Endometrium (tissue), 2 donors: Measurements from ENCODE around the gene SLC47A2.
"Not testable (repeated sequence)": the region's sequence is repeated elsewhere in the genome, so short reads cannot be mapped to it uniquely, and the experiment has no call there.

Experiments used
- FAIRE-seq: peaks from 2 replicates; lab custom pipeline; 2012; peaks lifted over from hg19 to GRCh38; lab: Jason Lieb, UNC
- donor health status: control.
- donor health status: control.

SLC47A2 gene

GRCh38 chr17:19716108-19717030 lies at the start of gene SLC47A2:
SLC47A2 (minus strand) TSS chr17:19716584; CDS start chr17:19716555, 29 bp downstream.
- FAIRE-seq, result no peak

- FAIRE-seq, result no peak
These were observed 49.6 kb upstream of the SLC47A2 start for GRCh38 chr17:19766016-19766415.

GRCh38 chr17:19763991-19764390 lies 47.6 kb upstream of the SLC47A2 start:
- not testable (repeated sequence) for FAIRE-seq

GRCh38 chr17:19763416-19763815 lies 47.0 kb upstream of the SLC47A2 start:
- no peak for FAIRE-seq

GRCh38 chr17:19762515-19762961 lies 46.2 kb upstream of the SLC47A2 start:
- FAIRE-seq, result no peak

- no peak for FAIRE-seq
These were observed 44.4 kb upstream of the SLC47A2 start for GRCh38 chr17:19760746-19761145.

GRCh38 chr17:19759568-19760549 lies 43.5 kb upstream of the SLC47A2 start:
- FAIRE-seq, result no peak

- FAIRE-seq, result no peak
These were observed 41.3 kb upstream of the SLC47A2 start for GRCh38 chr17:19757536-19758180.

GRCh38 chr17:19756546-19756945 lies 40.2 kb upstream of the SLC47A2 start:
- no peak for FAIRE-seq

GRCh38 chr17:19755821-19756510 lies 39.6 kb upstream of the SLC47A2 start:
- no peak for FAIRE-seq

GRCh38 chr17:19755392-19755791 lies 39.0 kb upstream of the SLC47A2 start:
- FAIRE-seq, result no peak

GRCh38 chr17:19753661-19754463 lies 37.5 kb upstream of the SLC47A2 start:
- FAIRE-seq, result no peak

GRCh38 chr17:19753051-19753509 lies 36.7 kb upstream of the SLC47A2 start:
- no peak for FAIRE-seq

- FAIRE-seq, result no peak
These were observed 36.0 kb upstream of the SLC47A2 start for GRCh38 chr17:19752216-19753050.

- no peak for FAIRE-seq
These were observed 34.5 kb upstream of the SLC47A2 start for GRCh38 chr17:19750835-19751234.

GRCh38 chr17:19750020-19750572 lies 33.7 kb upstream of the SLC47A2 start:
- FAIRE-seq, result no peak

GRCh38 chr17:19748807-19749193 lies 32.4 kb upstream of the SLC47A2 start:
- no peak for FAIRE-seq

- FAIRE-seq, result no peak
These were observed 31.7 kb upstream of the SLC47A2 start, which contains the start of gene ALDH3A1 for GRCh38 chr17:19747829-19748806. ALDH3A1 (minus strand) TSS chr17:19748298; CDS start chr17:19745129, 3,169 bp downstream.
